ENCODE measurements around the gene MEIS1.
"Not testable (repeated sequence)": the region's sequence is repeated elsewhere in the genome, so short reads cannot be mapped to it uniquely, and the experiment has no call there.

Gene MEIS1

GRCh38 chr2:66434679-66435548 is at the start of gene MEIS1:
TSS of gene MEIS1 (plus strand) at chr2:66435125. CDS start at chr2:66435857, 732 bp downstream.
- intact Hi-C loops (cut with DNase I) = no loop called here
- DNase-seq = peak; percentile 77 to 97 (median 86)

- DNase-seq = no peak
These were observed 47.7 kb upstream of the MEIS1 start for GRCh38 chr2:66387016-66387753.

GRCh38 chr2:66389651-66390131 is 45.2 kb upstream of the MEIS1 start:
- DNase-seq = no peak
- intact Hi-C loops (cut with DNase I) = no loop called here

More at GRCh38 chr2:66387016-66387753, 47.7 kb upstream of the MEIS1 start:
- intact Hi-C loops (cut with DNase I) = no loop called here

GRCh38 chr2:66390152-66390551 is 44.8 kb upstream of the MEIS1 start:
- intact Hi-C loops (cut with DNase I) = no loop called here
- no peak for DNase-seq

GRCh38 chr2:66390811-66391210 is 44.1 kb upstream of the MEIS1 start:
- no peak for DNase-seq
- intact Hi-C loops (cut with DNase I) = no loop called here

- DNase-seq; intact Hi-C loops (cut with DNase I): not testable (repeated sequence)
These were observed 43.7 kb upstream of the MEIS1 start for GRCh38 chr2:66391240-66391639.

GRCh38 chr2:66405473-66405872 is 29.5 kb upstream of the MEIS1 start:
- intact Hi-C loops (cut with DNase I) = no loop called here
- DNase-seq = no peak

GRCh38 chr2:66408905-66409304 is 26.0 kb upstream of the MEIS1 start:
- intact Hi-C loops (cut with DNase I) = no loop called here
- DNase-seq = no peak

- intact Hi-C loops (cut with DNase I) = no loop called here
- no peak for DNase-seq
These were observed 22.1 kb upstream of the MEIS1 start for GRCh38 chr2:66412874-66413273.

GRCh38 chr2:66414896-66415295 is 20.0 kb upstream of the MEIS1 start:
- intact Hi-C loops (cut with DNase I) = no loop called here
- DNase-seq = no peak

- intact Hi-C loops (cut with DNase I) = no loop called here
- peak in 1 of 10 donors; percentile 45 for DNase-seq
These were observed 16.5 kb upstream of the MEIS1 start for GRCh38 chr2:66418381-66418780.

- DNase-seq = no peak
- intact Hi-C loops (cut with DNase I) = loop anchor here (5.0 kb wide), 1 partner anchor 1421 kb away; no protein-coding TSS in a partner anchor
These were observed 13.3 kb upstream of the MEIS1 start for GRCh38 chr2:66421612-66422011.

GRCh38 chr2:66423391-66424124 is 11.4 kb upstream of the MEIS1 start:
- intact Hi-C loops (cut with DNase I) = loop anchor here (5.0 kb wide), 1 partner anchor 1419 kb away; no protein-coding TSS in a partner anchor

GRCh38 chr2:66426244-66427111 is 8.4 kb upstream of the MEIS1 start:
- DNase-seq = peak in 1 of 10 donors; percentile 79
- intact Hi-C loops (cut with DNase I) = loop anchor here (5.0 kb wide), 1 partner anchor 1606 kb away; no protein-coding TSS in a partner anchor

More at GRCh38 chr2:66423391-66424124, 11.4 kb upstream of the MEIS1 start:
- DNase-seq = no peak

GRCh38 chr2:66427300-66427699 is 7.6 kb upstream of the MEIS1 start:
- DNase-seq = no peak
- intact Hi-C loops (cut with DNase I) = loop anchor here (5.0 kb wide), 1 partner anchor 1605 kb away; no protein-coding TSS in a partner anchor

GRCh38 chr2:66428986-66429612 is 5.8 kb upstream of the MEIS1 start:
- intact Hi-C loops (cut with DNase I) = loop anchor here (1.0 to 5.0 kb wide), 2 partner anchors 146 to 1603 kb away; no protein-coding TSS in a partner anchor

GRCh38 chr2:66429693-66430504 is 5.0 kb upstream of the MEIS1 start:
- no peak for DNase-seq
- intact Hi-C loops (cut with DNase I) = loop anchor here (1.0 to 5.0 kb wide), 2 partner anchors 145 to 1602 kb away; no protein-coding TSS in a partner anchor

More at GRCh38 chr2:66428986-66429612, 5.8 kb upstream of the MEIS1 start:
- peak in 1 of 10 donors; percentile 16 for DNase-seq

Data from posterior cingulate gyrus (tissue), 11 donors.